NCI-H345 treated with DMSO at 0.1 percent for 48 hours (cell line): ENCODE data around the gene CPT1A.

ENCODE experiments used
- DNase-seq: peaks from one replicate; lab custom pipeline; 2025; ENCODE audit not compliant: unreplicated experiment; lab: John Stamatoyannopoulos, UW

Gene CPT1A

GRCh38 chr11:68832476-68833181 lies 9.1 kb downstream of the CPT1A start:
- DNase-seq = no peak

- no peak for DNase-seq
Measured at GRCh38 chr11:68831124-68831523, 10.6 kb downstream of the CPT1A start.

GRCh38 chr11:68829581-68829980 lies 12.1 kb downstream of the CPT1A start:
- no peak for DNase-seq

GRCh38 chr11:68828957-68829356 lies 12.8 kb downstream of the CPT1A start:
- no peak for DNase-seq

GRCh38 chr11:68828155-68828931 lies 13.4 kb downstream of the CPT1A start:
- DNase-seq = no peak

GRCh38 chr11:68827733-68828132 lies 14.0 kb downstream of the CPT1A start:
- DNase-seq = no peak

- no peak for DNase-seq
Measured at GRCh38 chr11:68826726-68827125, 15.0 kb downstream of the CPT1A start.

- no peak for DNase-seq
Measured at GRCh38 chr11:68825571-68825970, 16.1 kb downstream of the CPT1A start.

- DNase-seq = no peak
Measured at GRCh38 chr11:68822546-68822945, 19.2 kb downstream of the CPT1A start.

- no peak for DNase-seq
Measured at GRCh38 chr11:68821670-68822069, 20.0 kb downstream of the CPT1A start.

GRCh38 chr11:68819362-68819761 lies 22.4 kb downstream of the CPT1A start:
- DNase-seq = no peak

GRCh38 chr11:68818181-68818580 lies 23.5 kb downstream of the CPT1A start:
- no peak for DNase-seq

GRCh38 chr11:68817554-68817953 lies 24.2 kb downstream of the CPT1A start:
- no peak for DNase-seq

GRCh38 chr11:68816917-68817419 lies 24.7 kb downstream of the CPT1A start:
- no peak for DNase-seq

GRCh38 chr11:68816251-68816776 lies 25.4 kb downstream of the CPT1A start:
- DNase-seq = no peak

- DNase-seq = no peak
Measured at GRCh38 chr11:68813773-68814172, 27.9 kb downstream of the CPT1A start.

GRCh38 chr11:68812526-68812925 lies 29.2 kb downstream of the CPT1A start:
- DNase-seq = no peak

GRCh38 chr11:68810164-68810563 lies 31.6 kb downstream of the CPT1A start:
- no peak for DNase-seq

GRCh38 chr11:68809506-68809905 lies 32.2 kb downstream of the CPT1A start:
- DNase-seq = no peak

GRCh38 chr11:68808787-68809186 lies 32.9 kb downstream of the CPT1A start:
- no peak for DNase-seq

- DNase-seq = no peak
Measured at GRCh38 chr11:68806931-68807844, 34.5 kb downstream of the CPT1A start.
